ENCODE measurements around the gene CKS1B.
"Not testable (repeated sequence)": the region's sequence is repeated elsewhere in the genome, so short reads cannot be mapped to it uniquely, and the experiment has no call there.

Gene CKS1B

DNA sequence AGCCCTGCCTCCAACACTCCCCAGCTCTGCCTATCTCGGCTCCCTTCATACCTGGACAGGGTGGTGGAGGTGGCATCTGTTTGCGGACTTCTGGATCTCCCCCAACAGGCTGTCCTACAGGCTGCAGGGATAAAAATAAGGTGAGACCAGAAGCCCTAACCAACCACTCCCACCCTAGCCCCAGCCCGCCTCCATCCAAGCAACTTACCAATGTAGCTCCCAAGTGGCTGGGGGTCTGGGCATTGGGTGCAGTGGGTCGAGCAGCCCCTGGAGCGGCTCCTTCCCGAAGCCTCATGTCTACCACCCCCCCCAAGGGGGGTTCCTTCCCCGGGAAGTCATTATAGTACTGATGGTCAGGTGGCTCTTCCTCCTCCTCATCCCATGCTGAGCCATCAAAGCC is 8.4 kb upstream of the CKS1B start:
- DNase-seq = no peak

GRCh38 chr1:154967331-154967950 is 7.0 kb upstream of the CKS1B start:
- DNase-seq = no peak

DNA sequence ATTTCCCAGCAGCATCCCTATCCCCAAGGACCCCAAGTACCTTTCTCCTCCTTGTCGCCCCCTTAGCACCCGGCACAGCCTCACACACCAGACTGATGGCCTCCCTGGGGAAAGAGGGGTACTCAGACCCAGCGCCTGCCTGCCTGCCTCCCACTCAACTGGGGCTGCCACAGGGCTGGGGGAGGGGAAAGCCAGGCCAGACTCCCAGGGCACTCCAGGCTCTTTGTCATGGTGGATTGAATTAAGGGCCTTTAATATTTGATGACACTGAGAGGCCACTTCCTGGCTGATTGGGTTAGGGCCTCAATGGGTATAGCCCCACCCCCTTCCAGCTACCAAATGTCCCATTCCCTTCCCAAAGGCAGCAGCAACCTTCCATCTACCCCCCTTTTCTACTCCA is 5.8 kb upstream of the CKS1B start:
- peak; percentile 9 for DNase-seq

GRCh38 chr1:154969246-154969645 is 5.2 kb upstream of the CKS1B start:
- no peak for DNase-seq

GRCh38 chr1:154969860-154970452 is 4.5 kb upstream of the CKS1B start:
- no peak for DNase-seq

GRCh38 chr1:154970631-154971340 is 3.7 kb upstream of the CKS1B start, which contains the start of gene SHC1:
Gene SHC1 (minus strand): TSS chr1:154970747. CDS start chr1:154970526, 221 bp downstream.
- DNase-seq = no peak

GRCh38 chr1:154971341-154971998 is 3.0 kb upstream of the CKS1B start:
- no peak for DNase-seq

- no peak for DNase-seq
These were observed 2.3 kb upstream of the CKS1B start for GRCh38 chr1:154972213-154972516.

DNA sequence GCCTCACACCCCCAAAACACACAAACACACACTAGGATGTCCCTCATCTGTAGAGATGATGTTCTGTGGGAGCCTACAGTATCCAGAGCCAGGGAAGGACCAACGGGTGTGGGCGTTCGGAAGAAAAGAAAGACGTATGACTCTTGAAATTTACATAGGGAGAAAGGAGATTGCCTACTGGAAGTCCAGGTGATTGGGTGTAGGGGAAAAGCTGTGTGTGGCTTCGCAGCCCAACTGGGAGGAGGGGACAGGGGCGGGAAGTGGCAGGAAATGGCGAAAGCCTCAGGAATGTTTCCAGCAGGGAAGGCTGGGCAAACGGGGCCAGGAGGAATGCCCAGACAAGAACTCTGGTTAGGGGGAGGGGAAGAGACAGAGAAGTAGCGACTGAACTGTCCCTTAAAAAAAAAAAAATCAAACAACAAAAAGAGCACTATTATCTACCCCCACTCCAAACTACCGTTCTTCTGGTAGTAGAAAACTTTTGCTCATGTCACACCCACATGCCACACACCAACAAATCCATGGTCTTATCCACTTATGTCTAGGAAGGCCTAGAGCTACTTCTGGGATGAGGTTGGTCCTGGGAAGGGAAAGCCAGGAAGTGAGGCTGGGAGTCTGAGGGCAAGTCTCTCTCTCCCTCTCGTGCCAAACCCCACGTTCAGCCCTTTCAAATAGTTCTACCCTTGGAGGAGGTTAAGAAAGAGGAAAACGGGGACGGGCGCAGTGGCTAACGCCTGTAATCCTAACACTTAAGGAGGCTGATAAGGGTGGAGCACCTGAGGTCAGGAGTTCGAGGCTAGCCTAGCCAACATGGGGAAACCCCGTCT is 1.8 kb upstream of the CKS1B start:
- DNase-seq = no peak

- DNase-seq = peak; percentile 89
These were observed 958 bp upstream of the CKS1B start for GRCh38 chr1:154973344-154974101.

DNA sequence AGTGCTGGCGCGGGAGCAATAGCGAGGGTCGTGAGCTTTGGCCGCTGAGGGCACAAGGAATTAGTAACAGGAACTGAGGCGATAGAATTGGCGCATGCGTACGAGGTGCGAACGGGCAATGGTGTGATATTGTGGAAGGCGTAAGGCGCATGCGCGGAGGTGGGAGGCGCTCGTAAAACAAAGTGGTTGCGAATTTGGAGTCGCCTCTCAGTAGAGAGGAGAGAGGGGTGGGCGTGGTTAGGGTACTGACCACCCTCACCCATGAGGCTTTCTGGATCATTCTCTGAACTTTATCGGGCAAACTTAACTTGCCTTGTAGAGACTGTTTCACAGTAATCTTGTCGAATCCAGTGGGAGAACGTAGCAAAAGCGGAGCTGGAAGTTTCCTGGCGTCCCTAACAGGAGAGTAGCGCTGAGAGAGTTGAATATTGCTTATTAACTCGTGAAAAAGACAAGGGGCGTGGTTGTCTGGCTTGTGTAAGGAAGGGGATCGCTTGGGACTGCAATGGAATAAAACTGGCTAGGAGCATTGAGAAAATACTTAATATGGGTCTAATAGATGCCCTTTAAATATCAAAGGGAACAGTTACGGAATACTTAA is 427 bp downstream of the CKS1B start:
- DNase-seq = peak; percentile 97

GRCh38 chr1:154975409-154976059 is 1.1 kb downstream of the CKS1B start:
- DNase-seq = peak; percentile 47

DNA sequence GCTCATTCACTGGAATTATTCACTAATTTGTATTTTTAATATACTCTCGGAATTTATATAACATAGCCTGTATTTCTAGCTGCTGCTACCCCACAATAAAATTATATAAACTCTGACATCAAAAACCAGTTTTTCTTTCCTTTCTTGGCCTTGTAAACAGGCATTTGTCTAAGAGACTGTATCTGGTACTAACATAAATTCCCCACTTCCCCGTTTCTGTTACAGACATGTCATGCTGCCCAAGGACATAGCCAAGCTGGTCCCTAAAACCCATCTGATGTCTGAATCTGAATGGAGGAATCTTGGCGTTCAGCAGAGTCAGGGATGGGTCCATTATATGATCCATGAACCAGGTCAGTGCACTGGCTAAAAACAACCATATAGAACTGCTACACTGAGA is 3.3 kb downstream of the CKS1B start:
- not testable (repeated sequence) for DNase-seq

- no peak for DNase-seq
These were observed 3.9 kb downstream of the CKS1B start for GRCh38 chr1:154978360-154978759.

DNA sequence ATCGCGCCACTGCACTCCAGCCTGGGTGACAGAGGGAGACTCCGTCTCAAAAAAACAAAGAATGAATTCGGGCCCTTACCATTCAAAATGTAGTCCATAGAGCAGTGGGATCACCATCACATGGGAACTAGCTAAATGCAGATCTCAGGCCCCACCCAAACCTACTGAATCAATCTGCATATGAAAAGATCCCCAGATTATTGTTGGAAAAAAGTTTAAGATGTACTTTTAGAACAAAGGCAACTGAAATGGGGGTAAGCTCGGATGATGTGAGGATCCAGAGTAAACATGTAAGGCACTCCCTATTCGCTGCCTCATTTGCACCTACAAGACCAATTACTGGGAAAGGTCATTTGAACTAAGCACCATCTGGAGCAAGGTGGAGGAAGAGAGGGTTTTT is 7.9 kb downstream of the CKS1B start:
- DNase-seq = no peak

DNA sequence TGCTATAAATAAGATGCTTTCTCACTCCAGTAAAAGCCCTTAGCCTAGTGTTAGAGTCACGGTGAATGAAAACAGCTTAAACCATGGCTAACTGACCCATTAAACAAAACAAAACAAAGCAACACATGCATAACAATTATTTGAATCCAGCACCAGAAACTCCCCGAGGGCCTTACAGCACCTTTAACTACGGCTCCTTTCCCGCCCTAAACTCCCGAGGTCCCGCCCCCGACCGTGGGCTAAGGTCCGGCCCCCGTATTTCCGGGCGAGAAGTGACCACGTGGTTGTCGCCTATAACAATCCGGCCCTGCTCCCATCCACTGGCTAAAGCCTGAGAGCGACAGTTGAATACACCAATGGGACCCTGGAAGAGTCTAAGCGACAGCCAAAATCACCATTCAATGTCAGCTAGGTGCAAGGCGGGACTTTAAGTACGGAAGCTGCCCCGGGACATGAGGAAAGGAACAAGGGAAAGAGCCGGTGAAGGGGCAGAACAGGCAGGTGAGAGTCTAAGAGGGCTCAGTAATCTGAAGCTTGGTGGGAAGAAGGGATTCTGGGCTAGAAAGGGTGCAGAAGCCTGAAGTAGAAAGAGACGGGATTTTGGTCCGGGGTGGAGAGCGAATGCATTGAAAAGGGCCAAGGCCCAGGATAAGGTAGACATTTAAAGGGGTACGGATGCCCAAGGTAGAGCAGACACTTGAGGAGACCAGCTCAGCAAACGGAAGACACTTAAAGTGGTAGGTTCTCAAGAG is 8.6 kb downstream of the CKS1B start, which contains the start of gene FLAD1:
Gene FLAD1 (plus strand): TSS at position 448 of the 752 bp plus-strand sequence. CDS start 351 bp downstream, outside the sequence.
- peak; percentile 99 for DNase-seq

DNA sequence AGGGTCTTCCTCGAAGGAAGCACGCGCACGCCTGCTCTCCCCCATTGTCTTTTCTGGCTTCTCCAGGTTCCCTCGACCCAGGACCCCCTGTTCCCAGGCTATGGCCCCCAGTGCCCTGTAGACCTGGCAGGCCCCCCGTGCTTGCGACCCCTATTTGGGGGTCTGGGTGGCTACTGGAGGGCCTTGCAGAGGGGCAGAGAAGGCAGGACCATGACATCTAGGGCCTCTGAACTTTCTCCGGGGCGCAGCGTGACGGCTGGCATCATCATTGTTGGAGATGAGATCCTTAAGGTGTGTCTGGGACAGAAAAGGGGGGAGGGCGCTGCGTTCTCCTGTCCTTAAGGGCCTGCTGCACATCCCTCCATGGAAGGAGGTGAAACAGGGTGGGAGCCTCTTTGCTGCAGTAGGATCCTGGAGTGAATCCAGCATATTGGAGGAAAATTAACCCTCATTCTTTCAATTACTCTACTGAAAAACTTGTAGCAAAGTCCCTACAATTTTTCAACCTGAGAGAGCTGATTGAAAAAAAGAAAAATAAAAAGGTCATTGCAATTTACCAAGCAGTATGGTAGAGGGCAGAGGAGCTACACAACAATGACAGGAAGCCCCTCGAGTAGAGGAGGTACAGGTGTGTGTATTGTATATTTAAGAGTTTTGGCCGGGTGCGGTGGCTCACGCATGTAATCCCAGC is 9.4 kb downstream of the CKS1B start:
- peak; percentile 25 for DNase-seq

GRCh38 chr1:154986736-154987135 is 12.3 kb downstream of the CKS1B start:
- not testable (repeated sequence) for DNase-seq

GRCh38 chr1:154987326-154987725 is 12.8 kb downstream of the CKS1B start:
- no peak for DNase-seq

All from DMS79 treated with DMSO at 0.1 percent for 48 hours (cell line).